HCT116 (cell line): ENCODE data around the gene KDSR. TPM values are rescaled to one million over a fixed set of nuclear protein-coding genes. Genes with fewer than 3 reads are reported as not detected.

Experiments used
- ATAC-seq: fragments of 200-7000 bp; cut with Tn5 transposase; 2 replicates; pipeline ENCODE4 v1.9.1; 2020; ENCODE audit warnings: mild to moderate bottlenecking, moderate library complexity
- BruUV-seq: library from RNA; stranded (reverse); fragments of 400-500 nt; replicated peaks from 2 replicates; lab custom pipeline; 2021; lab: Mats Ljungman, UMichigan
- CTCF ChIA-PET: fragments of 300-600 bp; sonication (Branson Sonifier 250); formaldehyde crosslinking; loops from one replicate; lab custom pipeline; 2021; ENCODE audit warnings: antibody characterized with exemption; lab: Charles Lee
- POLR2A ChIA-PET: fragments of 300-600, 350-600 bp; sonication (Branson Sonifier 250); formaldehyde crosslinking; loops from one replicate; lab custom pipeline; 2021; ENCODE audit warnings: antibody characterized with exemption; lab: Charles Lee
- RAD21 ChIA-PET, 2 experiments: fragments of 300-600 bp; sonication (Branson Sonifier 250); formaldehyde crosslinking; loops; one replicate each; lab custom pipeline; 2023; ENCODE audit warnings: low total read pairs in 2 of 2; ENCODE audit not compliant: uncharacterized antibody in 2 of 2, unreplicated experiment in 2 of 2, low non-redundant PET in 1 of 2; lab: Charles Lee
- DNase-seq: peaks from one replicate; pipeline ENCODE4 v3.0.0-alpha.2; 2010; ENCODE audit warnings: low read depth, low spot score
- H2AFZ ChIP-seq: fragments of 200-600 bp; shearing (Covaris generic), sonication (generic); 2 replicates; pipeline ENCODE4 v1.6.1; 2017; ENCODE audit warnings: low read depth, mixed run types, mixed read lengths, antibody characterized with exemption, low read length; ENCODE audit not compliant: poor library complexity, severe bottlenecking
- H3K27ac ChIP-seq: 2 replicates; pipeline ENCODE4 v1.5.1; 2012; ENCODE audit warnings: low read depth, low read length
- H3K27me3 ChIP-seq: fragments of 200-600 bp; sonication (generic); 2 replicates; pipeline ENCODE4 v1.6.1; 2016; ENCODE audit warnings: mixed run types, low read length, mixed read lengths; ENCODE audit not compliant: insufficient read depth
- H3K36me3 ChIP-seq, 2 experiments: fragments of 200-500 bp in 1 of 2; fragments of 200-600 bp in 1 of 2; sonication (Bioruptor generic) in 1 of 2; sonication (generic) in 1 of 2; 2 replicates each; pipeline versions ENCODE4 v1.5.1 to v1.6.1; 2014 to 2016; ENCODE audit warnings: low read length in 2 of 2, inconsistent platforms in 1 of 2, mixed read lengths in 1 of 2, mixed run types in 1 of 2; ENCODE audit not compliant: insufficient read depth in 2 of 2, control insufficient read depth in 1 of 2
- H3K4me1 ChIP-seq, 2 experiments: fragments of 200-600 bp in 1 of 2; sonication (generic) in 1 of 2; 2 replicates each; pipeline versions ENCODE4 v1.5.1 to v1.6.1; 2012 to 2017; ENCODE audit warnings: low read length in 2 of 2, inconsistent platforms in 1 of 2, mild to moderate bottlenecking in 1 of 2, mixed read lengths in 1 of 2, mixed run types in 1 of 2, moderate library complexity in 1 of 2; ENCODE audit not compliant: insufficient read depth in 2 of 2, control insufficient read depth in 1 of 2
- H3K4me2 ChIP-seq: fragments of 200-600 bp; sonication (generic); 2 replicates; pipeline ENCODE4 v1.6.1; 2017; ENCODE audit warnings: mixed run types, low read length, mixed read lengths
- H3K4me3 ChIP-seq, 2 experiments: fragments of 200-600 bp in 1 of 2; sonication (generic) in 1 of 2; replicated peaks in 1 of 2; 2 replicates each; pipeline ENCODE4 v1.5.1; 2011 to 2016; ENCODE audit warnings: low read length in 2 of 2, control low read depth in 1 of 2, low read depth in 1 of 2, mild to moderate bottlenecking in 1 of 2, mixed read lengths in 1 of 2, mixed run types in 1 of 2
- H3K79me2 ChIP-seq: fragments of 200-600 bp; sonication (generic); 2 replicates; pipeline ENCODE4 v1.6.1; 2017; ENCODE audit warnings: mild to moderate bottlenecking, mixed run types, low read length, moderate library complexity, mixed read lengths; ENCODE audit not compliant: insufficient read depth
- H3K9ac ChIP-seq: fragments of 200-600 bp; sonication (generic); 2 replicates; pipeline ENCODE4 v1.6.1; 2016; ENCODE audit warnings: low read length, mixed read lengths
- H3K9me2 ChIP-seq: fragments of 200-600 bp; sonication (generic), shearing (Covaris generic); 2 replicates; pipeline ENCODE4 v1.6.1; 2017; ENCODE audit warnings: mixed run types, mild to moderate bottlenecking, moderate library complexity; ENCODE audit not compliant: insufficient read depth
- H3K9me3 ChIP-seq, 2 experiments: fragments of 200-500 bp in 1 of 2; fragments of 200-600 bp in 1 of 2; sonication (Bioruptor generic) in 1 of 2; sonication (generic) in 1 of 2; 2 replicates each; pipeline ENCODE4 v1.6.1; 2014 to 2017; ENCODE audit warnings: low read length in 2 of 2, mixed read lengths in 2 of 2, inconsistent platforms in 1 of 2, low read depth in 1 of 2, mild to moderate bottlenecking in 1 of 2, mixed run types in 1 of 2, moderate library complexity in 1 of 2; ENCODE audit not compliant: control insufficient read depth in 1 of 2, insufficient read depth in 1 of 2
- H4K20me1 ChIP-seq: fragments of 200-600 bp; sonication (generic), shearing (Covaris generic); 2 replicates; pipeline ENCODE4 v1.6.1; 2017; ENCODE audit warnings: mixed run types, mild to moderate bottlenecking, moderate library complexity; ENCODE audit not compliant: insufficient read depth
- CBX3 ChIP-seq: IDR thresholded peaks from 2 replicates; pipeline ENCODE4 v1.6.1; 2012; ENCODE audit warnings: low read depth
- CEBPB ChIP-seq: IDR thresholded peaks from 2 replicates; pipeline ENCODE4 v1.6.1; 2012; ENCODE audit warnings: low read depth
- EGR1 ChIP-seq: IDR thresholded peaks from 2 replicates; pipeline ENCODE4 v1.6.1; 2012; ENCODE audit warnings: low read depth
- EZH2 ChIP-seq: fragments of 200-600 bp; sonication (generic); IDR thresholded peaks from 2 replicates; pipeline ENCODE4 v1.6.1; 2017; ENCODE audit warnings: antibody characterized with exemption, mixed run types
- EZH2phosphoT487 ChIP-seq: fragments of 200-600 bp; IDR thresholded peaks from 2 replicates; pipeline ENCODE4 v1.6.1; 2018; ENCODE audit warnings: antibody characterized with exemption, borderline replicate concordance
- JUND ChIP-seq: IDR thresholded peaks from 2 replicates; pipeline ENCODE4 v1.6.1; 2012
- POLR2A ChIP-seq: IDR thresholded peaks from 2 replicates; pipeline ENCODE4 v1.7.0; 2011; ENCODE audit warnings: borderline replicate concordance; ENCODE audit not compliant: insufficient read depth, insufficient read length; ENCODE audit errors: extremely low read depth
- POLR2AphosphoS5 ChIP-seq: IDR thresholded peaks from 2 replicates; pipeline ENCODE4 v1.6.1; 2011; ENCODE audit warnings: mild to moderate bottlenecking, low read depth, low read length, moderate library complexity
- SIN3A ChIP-seq: IDR thresholded peaks from 2 replicates; pipeline ENCODE4 v1.6.1; 2012; ENCODE audit warnings: low read depth
- TCF7L2 ChIP-seq: IDR thresholded peaks from 2 replicates; pipeline ENCODE4 v1.7.0; 2011; ENCODE audit warnings: borderline replicate concordance, inconsistent platforms; ENCODE audit not compliant: insufficient read depth, insufficient read length; ENCODE audit errors: extremely low read depth
- ZFX ChIP-seq: fragments of 450-650 bp; IDR thresholded peaks from 2 replicates; pipeline ENCODE4 v1.6.1; 2017
- ZNF274 ChIP-seq: fragments of 200-500 bp; sonication (Bioruptor generic); IDR thresholded peaks from 2 replicates; pipeline ENCODE4 v1.6.1; 2014; ENCODE audit warnings: mild to moderate bottlenecking, low read depth, low read length, inconsistent platforms
- intact Hi-C: fragments of 100-400 bp; cut with micrococcal nuclease; formaldehyde crosslinking; loops from 2 replicates; pipeline ENCODE4 v1.10.0; 2022
- total RNA-seq: library from RNA; stranded (reverse); gene quantifications from one replicate; pipeline ENCODE4 v1.2.1, GENCODE V29; 2021; ENCODE audit not compliant: unreplicated experiment
- TF ChIP-seq, protein P1 (sequence below): IDR thresholded peaks from 2 replicates; pipeline ENCODE4 v1.6.1; 2012
- TF ChIP-seq, protein P2 (sequence below), 3 experiments: fragments of 200-600 bp in 1 of 3; sonication (generic) in 1 of 3; IDR thresholded peaks in 2 of 3; conservative IDR thresholded peaks in 1 of 3; 2 replicates each; pipeline ENCODE4 v1.5.1; 2012 to 2017; ENCODE audit warnings: low read depth in 2 of 3, low read length in 2 of 3, antibody characterized with exemption in 1 of 3, borderline replicate concordance in 1 of 3, control low read depth in 1 of 3, mild to moderate bottlenecking in 1 of 3, mixed read lengths in 1 of 3, mixed run types in 1 of 3, moderate library complexity in 1 of 3; ENCODE audit not compliant: insufficient read depth in 1 of 3
- TF ChIP-seq, protein P3 (sequence below): IDR thresholded peaks from 2 replicates; pipeline ENCODE4 v1.6.1; 2012

KDSR gene
- total RNA-seq, 1 experiment from 2014 or later = 68.6 TPM

DNA sequence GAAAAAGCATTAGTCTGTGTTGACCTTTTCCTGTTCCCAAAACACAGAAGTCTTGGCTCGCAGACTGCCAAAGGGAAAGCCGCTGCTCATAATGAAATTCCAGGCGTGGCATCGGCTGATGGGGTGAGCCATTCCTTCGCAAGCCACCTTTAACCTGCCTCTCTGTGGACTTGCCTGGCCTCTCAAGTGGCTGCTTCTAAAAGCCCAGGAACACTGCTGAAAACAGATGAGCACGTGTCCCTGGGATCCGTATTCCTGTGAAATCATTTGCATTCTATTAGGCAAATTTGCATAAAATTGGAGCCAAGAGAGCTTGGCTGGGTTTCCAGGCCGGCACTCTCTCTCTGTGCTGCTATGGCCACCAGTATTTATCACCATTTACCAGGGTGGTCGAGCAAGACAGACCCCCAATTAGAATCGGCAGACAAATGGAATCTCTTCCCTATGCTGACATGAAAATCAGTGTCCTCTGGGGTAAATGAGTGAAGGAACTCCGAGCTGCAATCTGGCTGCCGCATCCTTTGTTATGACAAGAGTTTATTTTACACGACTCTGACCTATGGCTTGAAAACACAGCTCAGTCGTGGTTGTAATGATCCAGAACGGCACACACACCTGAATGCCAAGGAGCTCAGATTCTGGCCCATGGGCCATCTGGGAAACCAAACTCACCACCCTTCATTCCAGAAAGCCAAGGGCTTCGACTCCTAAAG, 69.2 kb downstream of the KDSR start:
- TF ChIP-seq POLR2AphosphoS5 = no peak
- no peak for TF ChIP-seq EZH2phosphoT487
- no peak for TF ChIP-seq CEBPB
- TF ChIP-seq ZFX = no peak
- BruUV-seq = no TSS peak
- DNase-seq = no peak
- Histone ChIP-seq H3K27ac (no peak overlapping the region), H3K79me2 (no peaks in the 10 kb centered on the region), H3K9me2 (no peaks in the 10 kb centered on the region; the same call in 1 of the 2 replicates), H2AFZ (no peak overlapping the region), H3K4me2 (no peak overlapping the region), H3K4me1 (no peaks in the 10 kb centered on the region), H4K20me1 (no peaks in the 10 kb centered on the region), H3K4me3 (no peak overlapping the region), H3K9me3 (no peaks in the 10 kb centered on the region), H3K27me3 (no peaks in the 10 kb centered on the region), H3K9ac (no peak overlapping the region), H3K36me3 (no peaks in the 10 kb centered on the region)
- RAD21 ChIA-PET = no interaction called here
- no peak for ATAC-seq
- POLR2A ChIA-PET = interaction anchor here (0.8 kb wide), 1 partner anchor 24 kb away, joined by 3 read pairs; no protein-coding TSS in a partner anchor
- intact Hi-C loops = no loop called here
- CTCF ChIA-PET = no interaction called here

DNA sequence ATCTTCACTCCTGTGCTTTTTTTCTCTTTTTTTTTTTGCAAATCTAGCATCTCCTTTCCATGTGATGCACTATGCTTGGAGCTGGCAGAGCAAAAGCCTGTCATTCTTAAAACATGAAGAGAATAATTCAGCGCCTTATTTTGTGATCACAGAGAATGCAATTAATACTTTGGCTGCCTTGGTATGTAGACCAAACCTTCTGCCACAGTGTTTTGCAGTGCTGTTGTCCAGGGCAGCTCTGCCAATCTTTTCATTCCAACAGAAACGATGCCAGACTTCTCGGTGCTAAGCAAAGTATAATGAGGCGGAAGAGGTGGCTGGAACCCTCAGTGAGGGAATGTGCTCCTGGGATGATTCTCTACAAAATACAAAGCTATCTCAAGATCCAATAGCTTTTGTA, 73.1 kb downstream of the KDSR start:
- Histone ChIP-seq H3K4me1 (no peaks in the 10 kb centered on the region), H3K27ac (no peak overlapping the region), H3K4me3 (no peak overlapping the region), H3K36me3 (no peaks in the 10 kb centered on the region), H4K20me1 (no peaks in the 10 kb centered on the region), H3K79me2 (no peaks in the 10 kb centered on the region), H3K9me2 (no peaks in the 10 kb centered on the region; the same call in 1 of the 2 replicates), H3K4me2 (no peak overlapping the region), H3K27me3 (no peaks in the 10 kb centered on the region), H2AFZ (no peak overlapping the region), H3K9me3 (no peaks in the 10 kb centered on the region), H3K9ac (no peak overlapping the region)
- DNase-seq (no peak), ATAC-seq (no peak)
- TF ChIP-seq CBX3 (no peak), POLR2A (no peak), ZNF274 (no peak), JUND (no peak), SIN3A (no peak), EZH2 (no peak), TCF7L2 (no peak), POLR2AphosphoS5 (no peak), EGR1 (no peak)
- TF ChIP-seq, protein P1, sequence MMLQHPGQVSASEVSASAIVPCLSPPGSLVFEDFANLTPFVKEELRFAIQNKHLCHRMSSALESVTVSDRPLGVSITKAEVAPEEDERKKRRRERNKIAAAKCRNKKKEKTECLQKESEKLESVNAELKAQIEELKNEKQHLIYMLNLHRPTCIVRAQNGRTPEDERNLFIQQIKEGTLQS = no peak
- TF ChIP-seq, protein P2, sequence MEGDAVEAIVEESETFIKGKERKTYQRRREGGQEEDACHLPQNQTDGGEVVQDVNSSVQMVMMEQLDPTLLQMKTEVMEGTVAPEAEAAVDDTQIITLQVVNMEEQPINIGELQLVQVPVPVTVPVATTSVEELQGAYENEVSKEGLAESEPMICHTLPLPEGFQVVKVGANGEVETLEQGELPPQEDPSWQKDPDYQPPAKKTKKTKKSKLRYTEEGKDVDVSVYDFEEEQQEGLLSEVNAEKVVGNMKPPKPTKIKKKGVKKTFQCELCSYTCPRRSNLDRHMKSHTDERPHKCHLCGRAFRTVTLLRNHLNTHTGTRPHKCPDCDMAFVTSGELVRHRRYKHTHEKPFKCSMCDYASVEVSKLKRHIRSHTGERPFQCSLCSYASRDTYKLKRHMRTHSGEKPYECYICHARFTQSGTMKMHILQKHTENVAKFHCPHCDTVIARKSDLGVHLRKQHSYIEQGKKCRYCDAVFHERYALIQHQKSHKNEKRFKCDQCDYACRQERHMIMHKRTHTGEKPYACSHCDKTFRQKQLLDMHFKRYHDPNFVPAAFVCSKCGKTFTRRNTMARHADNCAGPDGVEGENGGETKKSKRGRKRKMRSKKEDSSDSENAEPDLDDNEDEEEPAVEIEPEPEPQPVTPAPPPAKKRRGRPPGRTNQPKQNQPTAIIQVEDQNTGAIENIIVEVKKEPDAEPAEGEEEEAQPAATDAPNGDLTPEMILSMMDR (IDR thresholded peaks at IDR 0.05 in 2 of 3, conservative IDR thresholded peaks at IDR 0.05 in 1 of 3; ENCODE audit: borderline replicate concordance in 1 of 3, insufficient read depth in 1 of 3, low read depth in 2 of 3, low read length in 2 of 3) = no peak
- TF ChIP-seq, protein P3, sequence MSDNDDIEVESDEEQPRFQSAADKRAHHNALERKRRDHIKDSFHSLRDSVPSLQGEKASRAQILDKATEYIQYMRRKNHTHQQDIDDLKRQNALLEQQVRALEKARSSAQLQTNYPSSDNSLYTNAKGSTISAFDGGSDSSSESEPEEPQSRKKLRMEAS = no peak
- ChIA-PET POLR2A (no interaction called here), RAD21 (no interaction called here), CTCF (no interaction called here)
- BruUV-seq = no TSS peak
- intact Hi-C loops = no loop called here
